HG03159 (cell line): ENCODE measurements around the gene ZBTB38.

Source experiments
- ATAC-seq: cut with Tn5 transposase; IDR thresholded peaks from one replicate; pipeline ENCODE4 v1.9.1; 2021; ENCODE audit warnings: mild to moderate bottlenecking, moderate library complexity; ENCODE audit not compliant: unreplicated experiment

ZBTB38 gene

GRCh38 chr3:141401573-141402475, 33.5 kb downstream of the ZBTB38 start:
- peak; percentile 71 for ATAC-seq

- peak; percentile 56 for ATAC-seq
These were observed 34.3 kb downstream of the ZBTB38 start for GRCh38 chr3:141402476-141403171.

DNA sequence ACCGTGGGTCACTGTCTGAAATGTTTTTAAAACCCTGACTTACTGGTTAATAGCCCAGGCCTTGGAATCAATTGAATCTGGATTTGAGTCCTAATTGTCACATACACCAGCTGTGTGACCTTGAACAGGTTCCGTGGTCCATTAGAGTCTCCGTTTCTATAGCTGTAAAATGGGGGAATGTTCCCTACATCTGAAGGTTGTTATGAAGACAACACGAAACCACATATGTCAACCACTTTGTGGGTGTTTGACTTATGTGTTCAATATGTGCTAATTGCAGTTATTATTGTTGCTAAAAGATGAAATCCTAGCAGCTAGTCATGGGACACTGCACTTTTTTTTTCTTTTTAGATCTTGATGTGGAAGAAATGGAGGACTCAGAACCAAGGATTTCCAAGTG, 35.3 kb downstream of the ZBTB38 start:
- ATAC-seq: no peak

GRCh38 chr3:141405025-141405424, 36.7 kb downstream of the ZBTB38 start:
- no peak for ATAC-seq

GRCh38 chr3:141405591-141405990, 37.3 kb downstream of the ZBTB38 start:
- no peak for ATAC-seq

GRCh38 chr3:141406265-141406664, 38.0 kb downstream of the ZBTB38 start:
- ATAC-seq: no peak

DNA sequence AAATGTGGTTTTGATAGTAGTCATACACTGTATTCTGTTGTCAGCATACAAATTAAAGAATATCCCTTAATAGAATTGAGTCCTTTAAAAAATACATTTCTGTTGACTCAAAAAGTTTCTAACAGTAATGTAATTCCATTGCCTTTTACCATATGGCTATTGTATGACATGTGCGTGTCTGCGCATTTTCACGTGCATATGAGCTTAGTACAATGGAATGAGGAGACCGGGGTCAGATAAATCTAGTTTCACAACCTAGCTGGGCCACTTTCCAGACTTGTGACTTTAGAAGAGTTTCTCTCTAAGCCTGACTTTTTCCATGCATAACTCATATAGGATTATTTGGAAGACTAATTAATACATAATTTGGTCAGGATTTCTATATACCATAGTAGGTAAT, 38.7 kb downstream of the ZBTB38 start:
- ATAC-seq: no peak

DNA sequence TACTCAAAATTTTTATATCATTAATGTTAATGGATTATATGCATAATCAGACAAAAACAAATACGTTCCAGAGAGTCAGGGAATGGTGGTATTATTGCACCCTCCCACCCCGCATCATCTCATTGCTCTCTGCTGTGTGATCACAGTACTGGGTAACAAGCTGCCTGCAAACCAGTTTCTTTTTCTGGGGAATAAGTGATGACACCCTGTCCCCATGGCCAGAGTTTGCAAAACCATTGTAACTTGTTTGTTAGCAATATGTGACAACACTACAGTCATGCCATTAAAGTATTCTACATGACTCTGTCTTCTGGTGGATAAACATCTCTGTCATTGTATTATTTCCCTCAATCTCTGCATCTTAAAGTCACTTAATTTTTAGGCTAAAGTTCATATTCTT, 39.5 kb downstream of the ZBTB38 start:
- no peak for ATAC-seq

DNA sequence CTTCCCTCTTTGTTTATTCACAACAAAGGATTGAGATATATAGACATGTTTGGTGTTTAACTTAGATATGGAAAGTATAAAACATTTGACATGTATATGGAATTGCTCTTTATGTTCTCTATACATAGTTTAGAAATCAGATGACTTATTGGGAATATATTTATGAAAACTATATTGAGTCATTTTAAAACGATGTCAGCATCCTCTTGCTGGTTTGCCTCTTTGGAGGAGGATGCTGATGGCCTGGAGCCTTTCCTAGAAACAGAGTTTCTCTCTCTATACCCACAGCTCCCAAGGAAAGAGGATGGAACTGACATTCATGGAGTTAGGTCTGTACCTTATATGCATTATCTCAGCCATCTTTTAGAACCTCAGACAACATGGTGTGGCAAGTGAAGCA, 40.3 kb downstream of the ZBTB38 start:
- ATAC-seq: no peak

- no peak for ATAC-seq
These were observed 41.6 kb downstream of the ZBTB38 start for GRCh38 chr3:141409940-141410241.

GRCh38 chr3:141410408-141410807, 42.1 kb downstream of the ZBTB38 start:
- no peak for ATAC-seq

DNA sequence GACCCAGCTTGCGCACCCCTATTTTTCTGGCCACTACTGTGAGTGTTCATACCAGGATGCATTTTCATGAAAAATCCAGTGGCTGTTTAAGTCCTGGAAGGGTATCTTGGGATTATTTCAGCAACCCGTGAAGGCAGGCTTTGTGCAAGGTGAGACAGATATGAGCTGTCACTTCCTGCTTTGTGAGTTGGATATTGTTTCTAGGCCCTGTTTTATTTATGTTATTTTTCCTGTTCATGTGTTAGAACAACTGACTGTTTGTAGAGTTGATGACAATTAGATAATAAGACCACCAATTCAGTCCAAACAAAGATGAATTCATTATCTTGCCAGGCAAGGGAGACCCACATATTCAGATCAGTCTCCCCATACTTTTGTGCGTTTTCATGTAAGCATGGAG, 42.5 kb downstream of the ZBTB38 start:
- no peak for ATAC-seq

DNA sequence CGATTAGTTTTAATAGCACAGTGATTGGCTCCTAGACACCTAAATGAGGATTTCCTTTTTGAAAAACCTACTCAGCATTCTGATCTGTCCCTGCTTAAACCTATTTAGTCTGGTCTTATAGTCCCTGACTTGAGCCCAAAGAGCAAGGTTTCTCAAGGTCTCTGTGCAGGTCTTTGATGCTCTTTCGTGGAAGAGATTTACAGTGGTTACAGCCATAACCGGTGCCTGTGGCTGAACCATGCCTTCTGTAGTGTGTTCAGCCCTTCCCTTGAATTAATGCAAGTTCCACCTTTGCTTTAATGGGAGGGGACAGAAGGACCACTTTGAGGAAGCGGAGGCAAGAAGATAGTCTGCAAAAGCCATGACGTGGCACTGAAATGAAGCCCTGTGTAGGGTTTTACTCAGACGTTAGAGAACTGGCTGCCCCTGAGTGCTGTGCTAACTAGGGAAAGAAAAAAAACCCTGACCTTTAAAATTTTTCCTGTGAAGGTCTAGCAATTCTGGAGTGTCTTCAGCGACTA, 43.0 kb downstream of the ZBTB38 start:
- no peak for ATAC-seq

DNA sequence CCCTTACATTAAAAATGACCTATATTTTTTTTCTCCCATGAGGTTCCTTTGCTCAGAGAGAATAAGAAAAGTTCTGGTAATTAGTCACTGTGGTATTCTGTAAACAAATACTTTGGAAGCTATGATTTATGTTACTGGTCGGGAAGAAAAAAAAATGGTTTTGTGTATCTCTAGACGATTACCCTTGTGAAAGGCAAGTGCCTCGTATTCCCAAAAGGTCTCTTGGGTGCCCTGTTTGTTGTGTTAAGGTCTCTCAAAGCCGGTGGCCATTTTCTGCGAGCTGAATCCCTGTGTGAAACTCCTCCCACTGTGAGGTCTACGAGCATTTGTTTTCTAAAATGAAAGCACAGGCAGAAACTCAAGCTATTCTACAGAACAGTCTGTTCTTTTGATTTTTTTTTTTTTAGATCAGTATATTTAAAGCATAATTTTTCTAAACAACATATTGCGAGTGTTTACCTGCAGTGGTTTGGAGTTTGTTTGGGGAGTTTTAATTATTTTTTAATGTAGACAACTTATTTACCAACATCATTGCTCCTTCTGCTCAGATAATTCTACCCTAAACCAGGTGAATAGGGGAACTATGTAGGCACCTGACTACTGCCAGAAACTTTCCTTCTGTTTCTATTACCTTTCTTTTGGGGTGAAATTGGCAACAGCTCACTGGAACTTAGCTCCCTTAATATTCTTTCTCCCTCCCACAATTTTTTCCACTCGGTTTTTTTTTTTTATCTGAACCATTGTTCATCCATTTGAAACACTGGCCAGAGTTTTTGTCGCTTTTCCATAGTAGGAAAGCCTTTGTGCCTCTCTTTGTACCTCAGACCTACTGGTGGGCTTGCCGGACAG, 44.0 kb downstream of the ZBTB38 start:
- ATAC-seq: peak; percentile 64

GRCh38 chr3:141412936-141413354, 44.6 kb downstream of the ZBTB38 start:
- no peak for ATAC-seq

DNA sequence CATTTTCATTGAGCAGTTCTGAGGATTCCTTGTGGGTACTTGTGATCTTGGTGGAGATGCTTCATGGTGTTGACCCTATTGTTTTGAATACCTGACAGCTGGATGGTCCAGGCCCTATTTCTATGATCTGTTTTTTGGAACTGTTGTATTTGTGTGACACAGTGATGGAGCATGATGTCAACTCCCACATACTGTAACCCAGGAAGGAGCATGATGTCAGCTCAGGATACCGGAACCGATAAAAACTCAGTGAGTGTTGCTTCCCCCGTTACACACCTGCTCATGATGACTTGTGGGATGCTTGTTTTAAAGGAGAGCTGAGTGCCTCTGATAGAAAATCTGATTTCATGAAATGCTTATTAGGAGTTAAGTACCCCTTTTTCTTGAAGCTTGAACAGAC, 45.1 kb downstream of the ZBTB38 start:
- ATAC-seq: no peak

DNA sequence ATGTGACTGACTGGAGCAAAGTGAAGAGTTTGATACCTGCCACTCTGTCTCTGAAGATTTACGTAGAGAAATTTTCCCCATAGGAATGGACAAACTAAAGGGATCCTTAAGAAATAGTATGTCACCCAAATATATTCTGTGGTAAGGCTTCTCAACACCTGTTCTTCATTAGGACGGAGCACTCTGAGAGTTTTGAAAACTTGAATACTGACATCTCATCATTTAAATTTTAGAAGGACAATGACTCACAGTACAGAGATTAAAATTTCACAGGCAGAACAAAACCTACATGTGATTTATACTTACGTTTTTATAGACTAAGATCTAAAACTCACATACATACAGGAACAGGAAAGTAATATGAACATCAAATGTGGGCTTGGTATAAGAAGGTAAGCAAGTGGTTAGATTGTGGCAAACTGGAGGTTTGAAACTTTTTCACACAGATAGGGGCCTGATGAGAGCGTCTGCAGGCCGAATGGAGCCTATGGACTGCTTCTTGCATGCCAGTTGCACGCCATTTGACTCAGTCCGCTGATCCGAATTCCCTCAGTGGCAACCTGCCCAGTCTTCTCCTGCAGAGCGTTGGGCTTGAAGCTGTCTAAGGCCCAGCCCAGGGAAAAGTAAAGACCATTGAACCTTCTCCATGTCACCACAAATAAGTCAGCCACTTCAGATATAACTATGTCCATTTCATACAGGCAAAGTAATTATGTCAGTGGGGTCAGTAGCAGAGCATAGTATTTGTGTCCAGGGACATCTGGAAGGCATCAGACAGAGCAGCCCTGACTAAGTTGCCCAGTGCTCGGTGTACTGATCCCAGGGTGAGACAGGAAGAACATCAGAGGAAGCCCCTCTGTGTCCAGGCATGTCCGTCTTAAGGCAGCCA, 45.7 kb downstream of the ZBTB38 start:
- no peak for ATAC-seq

DNA sequence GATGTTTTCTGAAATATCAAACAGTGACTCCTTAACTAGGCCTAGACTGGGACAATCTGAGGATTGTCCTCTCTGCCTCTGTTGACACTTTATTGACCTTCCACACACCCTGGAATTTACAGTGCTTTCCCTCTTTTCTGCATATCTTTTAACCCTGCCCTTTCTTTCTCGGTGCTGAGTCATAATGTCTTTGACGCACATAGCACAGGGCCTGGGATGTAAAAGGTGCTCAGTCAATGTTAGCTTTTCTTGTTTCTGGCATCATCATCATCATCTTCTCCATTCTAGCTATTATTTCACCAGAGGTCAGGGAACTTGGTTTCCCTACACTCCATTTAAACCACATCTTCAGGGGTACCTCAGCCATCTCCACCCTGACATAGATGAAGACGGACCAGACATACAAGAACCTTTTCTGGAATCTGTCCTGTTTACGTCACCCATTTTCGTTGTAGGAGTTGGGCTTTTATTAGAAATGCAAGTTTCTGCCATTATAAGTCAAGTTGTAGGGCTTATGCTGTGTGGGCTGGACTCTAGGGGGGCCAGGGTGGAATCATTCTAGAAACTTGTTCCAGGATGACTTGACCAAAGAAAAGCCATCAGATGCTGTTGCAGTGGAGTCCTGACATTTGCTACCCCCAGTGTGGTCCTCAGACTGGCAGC, 46.6 kb downstream of the ZBTB38 start:
- ATAC-seq: no peak

GRCh38 chr3:141415953-141416352, 47.6 kb downstream of the ZBTB38 start:
- no peak for ATAC-seq
